ENCODE data around the gene NR5A2.

Gene NR5A2

GRCh38 chr1:200033511-200034261 lies 6.2 kb downstream of the NR5A2 start:
- TF ChIP-seq TAF1 (IDR thresholded peaks at IDR 0.05; ENCODE audit: borderline replicate concordance, insufficient read depth, low read length) (no peak), POLR2AphosphoS5 (IDR thresholded peaks at IDR 0.05; ENCODE audit: low read depth, low read length) (no peak), FOXP2 (optimal IDR thresholded peaks at IDR 0.05; ENCODE audit: borderline replicate concordance, extremely low read depth, extremely low read length, insufficient read depth) (no peak), SIN3A (IDR thresholded peaks at IDR 0.05; ENCODE audit: borderline replicate concordance, insufficient read depth, low read length) (no peak)
- TF ChIP-seq, protein P1, sequence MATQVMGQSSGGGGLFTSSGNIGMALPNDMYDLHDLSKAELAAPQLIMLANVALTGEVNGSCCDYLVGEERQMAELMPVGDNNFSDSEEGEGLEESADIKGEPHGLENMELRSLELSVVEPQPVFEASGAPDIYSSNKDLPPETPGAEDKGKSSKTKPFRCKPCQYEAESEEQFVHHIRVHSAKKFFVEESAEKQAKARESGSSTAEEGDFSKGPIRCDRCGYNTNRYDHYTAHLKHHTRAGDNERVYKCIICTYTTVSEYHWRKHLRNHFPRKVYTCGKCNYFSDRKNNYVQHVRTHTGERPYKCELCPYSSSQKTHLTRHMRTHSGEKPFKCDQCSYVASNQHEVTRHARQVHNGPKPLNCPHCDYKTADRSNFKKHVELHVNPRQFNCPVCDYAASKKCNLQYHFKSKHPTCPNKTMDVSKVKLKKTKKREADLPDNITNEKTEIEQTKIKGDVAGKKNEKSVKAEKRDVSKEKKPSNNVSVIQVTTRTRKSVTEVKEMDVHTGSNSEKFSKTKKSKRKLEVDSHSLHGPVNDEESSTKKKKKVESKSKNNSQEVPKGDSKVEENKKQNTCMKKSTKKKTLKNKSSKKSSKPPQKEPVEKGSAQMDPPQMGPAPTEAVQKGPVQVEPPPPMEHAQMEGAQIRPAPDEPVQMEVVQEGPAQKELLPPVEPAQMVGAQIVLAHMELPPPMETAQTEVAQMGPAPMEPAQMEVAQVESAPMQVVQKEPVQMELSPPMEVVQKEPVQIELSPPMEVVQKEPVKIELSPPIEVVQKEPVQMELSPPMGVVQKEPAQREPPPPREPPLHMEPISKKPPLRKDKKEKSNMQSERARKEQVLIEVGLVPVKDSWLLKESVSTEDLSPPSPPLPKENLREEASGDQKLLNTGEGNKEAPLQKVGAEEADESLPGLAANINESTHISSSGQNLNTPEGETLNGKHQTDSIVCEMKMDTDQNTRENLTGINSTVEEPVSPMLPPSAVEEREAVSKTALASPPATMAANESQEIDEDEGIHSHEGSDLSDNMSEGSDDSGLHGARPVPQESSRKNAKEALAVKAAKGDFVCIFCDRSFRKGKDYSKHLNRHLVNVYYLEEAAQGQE (IDR thresholded peaks at IDR 0.05; ENCODE audit: insufficient read depth in 1 of 2, low read depth in 2 of 2, low read length in 2 of 2), result no peak

GRCh38 chr1:200034262-200034557 lies 6.7 kb downstream of the NR5A2 start:
- TF ChIP-seq POLR2AphosphoS5 (IDR thresholded peaks at IDR 0.05; ENCODE audit: low read depth, low read length) (no peak), SIN3A (IDR thresholded peaks at IDR 0.05; ENCODE audit: borderline replicate concordance, insufficient read depth, low read length) (no peak), FOXP2 (optimal IDR thresholded peaks at IDR 0.05; ENCODE audit: borderline replicate concordance, extremely low read depth, extremely low read length, insufficient read depth) (no peak), TAF1 (IDR thresholded peaks at IDR 0.05; ENCODE audit: borderline replicate concordance, insufficient read depth, low read length) (no peak)
- TF ChIP-seq, protein P1 (IDR thresholded peaks at IDR 0.05; ENCODE audit: insufficient read depth in 1 of 2, low read depth in 2 of 2, low read length in 2 of 2), result no peak

- no peak for TF ChIP-seq SIN3A (IDR thresholded peaks at IDR 0.05; ENCODE audit: borderline replicate concordance, insufficient read depth, low read length)
- TF ChIP-seq, protein P1 (IDR thresholded peaks at IDR 0.05; ENCODE audit: insufficient read depth in 1 of 2, low read depth in 2 of 2, low read length in 2 of 2), result no peak
- TF ChIP-seq TAF1 (IDR thresholded peaks at IDR 0.05; ENCODE audit: borderline replicate concordance, insufficient read depth, low read length), result no peak
- TF ChIP-seq FOXP2 (optimal IDR thresholded peaks at IDR 0.05; ENCODE audit: borderline replicate concordance, extremely low read depth, extremely low read length, insufficient read depth), result no peak
- no peak for TF ChIP-seq POLR2AphosphoS5 (IDR thresholded peaks at IDR 0.05; ENCODE audit: low read depth, low read length)
These were observed 7.4 kb downstream of the NR5A2 start for GRCh38 chr1:200034761-200035396.

DNA sequence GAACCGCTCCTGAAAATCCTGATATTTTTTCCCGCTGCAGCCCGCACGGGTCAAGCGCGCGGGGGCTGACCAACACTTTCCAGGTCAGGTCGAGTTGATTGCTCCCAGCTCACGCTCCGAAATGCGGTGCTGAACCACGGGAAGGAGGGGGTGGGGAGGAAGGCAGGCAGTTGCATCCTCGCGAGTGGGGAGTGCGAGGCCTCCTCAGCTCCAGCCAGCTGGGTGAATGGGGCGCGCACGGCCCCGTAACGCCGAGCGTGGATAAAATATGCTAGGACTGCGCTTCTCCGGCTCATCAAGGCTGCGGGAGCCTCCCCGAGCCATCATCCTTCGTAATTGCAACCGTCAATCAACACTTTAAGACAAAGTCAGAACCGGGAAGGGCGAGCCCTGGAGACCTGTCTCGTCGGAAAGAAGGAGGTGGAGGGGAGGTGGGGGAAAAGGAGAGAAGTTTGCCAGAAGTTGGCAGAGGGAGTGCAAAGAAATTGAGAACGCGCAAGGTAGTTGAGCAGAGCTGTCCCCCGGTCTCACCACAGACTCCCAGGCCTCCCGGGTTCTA lies 8.0 kb downstream of the NR5A2 start:
- no peak for TF ChIP-seq POLR2AphosphoS5 (IDR thresholded peaks at IDR 0.05; ENCODE audit: low read depth, low read length)
- no peak for TF ChIP-seq SIN3A (IDR thresholded peaks at IDR 0.05; ENCODE audit: borderline replicate concordance, insufficient read depth, low read length)
- TF ChIP-seq TAF1 (IDR thresholded peaks at IDR 0.05; ENCODE audit: borderline replicate concordance, insufficient read depth, low read length), result no peak
- no peak for TF ChIP-seq FOXP2 (optimal IDR thresholded peaks at IDR 0.05; ENCODE audit: borderline replicate concordance, extremely low read depth, extremely low read length, insufficient read depth)
- TF ChIP-seq, protein P1 (IDR thresholded peaks at IDR 0.05; ENCODE audit: insufficient read depth in 1 of 2, low read depth in 2 of 2, low read length in 2 of 2), result no peak

Data from PFSK-1 (cell line).